Glutamatergic neuron (in vitro differentiated cells): Measurements from ENCODE around the gene GDPGP1. TPM values are rescaled to one million over a fixed set of nuclear protein-coding genes. Genes with fewer than 3 reads are reported as not detected.

ENCODE experiments used
- DNase-seq: peaks from one replicate; pipeline ENCODE4 v3.0.0; 2022
- H3K27ac Mint-ChIP-seq: one replicate; pipeline ENCODE4 v1.8.0; 2020; ENCODE audit warnings: mild to moderate bottlenecking, mixed read lengths, inconsistent platforms; ENCODE audit not compliant: unreplicated experiment
- H3K27me3 Mint-ChIP-seq: one replicate; pipeline ENCODE4 v1.8.0; 2020; ENCODE audit warnings: mild to moderate bottlenecking, moderate library complexity, mixed read lengths, inconsistent platforms; ENCODE audit not compliant: unreplicated experiment
- H3K36me3 Mint-ChIP-seq: one replicate; pipeline ENCODE4 v1.8.0; 2020; ENCODE audit warnings: mild to moderate bottlenecking, mixed read lengths, inconsistent platforms; ENCODE audit not compliant: unreplicated experiment
- H3K4me1 Mint-ChIP-seq: one replicate; pipeline ENCODE4 v1.8.0; 2020; ENCODE audit warnings: mild to moderate bottlenecking, low read depth, mixed read lengths, inconsistent platforms; ENCODE audit not compliant: unreplicated experiment
- H3K4me3 Mint-ChIP-seq: one replicate; pipeline ENCODE4 v1.8.0; 2020; ENCODE audit warnings: mild to moderate bottlenecking, mixed read lengths, inconsistent platforms; ENCODE audit not compliant: unreplicated experiment
- H3K9me3 Mint-ChIP-seq: one replicate; pipeline ENCODE4 v1.8.0; 2020; ENCODE audit warnings: mild to moderate bottlenecking, moderate library complexity, mixed read lengths, inconsistent platforms; ENCODE audit not compliant: unreplicated experiment
- CTCF ChIP-seq: fragments of 200-600 bp; sonication (generic); IDR thresholded peaks from one replicate; pipeline ENCODE4 v1.5.0; 2021; ENCODE audit not compliant: partially characterized antibody, unreplicated experiment
- total RNA-seq: library from RNA; stranded (reverse); fragmentation: NEBNext Ultra II Directional; extraction: Animal tissue kit (Norgen Biotek cat#: 25700); gene quantifications from one replicate; pipeline ENCODE4 v1.2.1, GENCODE V29; 2021; ENCODE audit not compliant: unreplicated experiment

GDPGP1 gene
- total RNA-seq, 1 donor from 2014 or later, result 7.4 TPM

- H3K4me1 Mint-ChIP-seq, result peaks cover 3% of the 10 kb centered on the region
- DNase-seq, result no peak
- no peak overlapping the region for H3K4me3 Mint-ChIP-seq
- peaks cover 11% of the 10 kb centered on the region for H3K36me3 Mint-ChIP-seq
- no peak overlapping the region for H3K27ac Mint-ChIP-seq
- H3K9me3 Mint-ChIP-seq, result peaks cover 7% of the 10 kb centered on the region
- H3K27me3 Mint-ChIP-seq, result peaks cover 11% of the 10 kb centered on the region
- no peak for TF ChIP-seq CTCF
Measured at GRCh38 chr15:90232196-90232595, 1.8 kb upstream of the GDPGP1 start.

GRCh38 chr15:90232941-90233386 is 1.0 kb upstream of the GDPGP1 start:
- DNase-seq, result no peak
- Mint-ChIP-seq H3K36me3 (peaks cover 11% of the 10 kb centered on the region), H3K27me3 (peaks cover 11% of the 10 kb centered on the region), H3K4me3 (peak overlapping the region; percentile 63), H3K4me1 (peaks cover 3% of the 10 kb centered on the region), H3K27ac (no peak overlapping the region), H3K9me3 (peaks cover 7% of the 10 kb centered on the region)
- no peak for TF ChIP-seq CTCF

GRCh38 chr15:90233387-90234095 is 468 bp upstream of the GDPGP1 start, which contains the start of gene CIB1:
Gene CIB1, minus strand, starts transcription at chr15:90233941. Its CDS starts 56 bp downstream, at chr15:90233885.
- TF ChIP-seq CTCF, result no peak
- Mint-ChIP-seq H3K9me3 (peaks cover 7% of the 10 kb centered on the region), H3K27me3 (peaks cover 11% of the 10 kb centered on the region), H3K4me1 (peaks cover 3% of the 10 kb centered on the region), H3K36me3 (peaks cover 11% of the 10 kb centered on the region), H3K4me3 (peak within 1 kb of the TSS; percentile 85), H3K27ac (no peak within 1 kb of the TSS)
- peak; percentile 85 for DNase-seq

- Mint-ChIP-seq H3K4me1 (peaks cover 3% of the 10 kb centered on the region), H3K9me3 (peaks cover 2% of the 10 kb centered on the region), H3K4me3 (no peak overlapping the region), H3K27ac (no peak overlapping the region), H3K27me3 (peaks cover 10% of the 10 kb centered on the region), H3K36me3 (peaks cover 6% of the 10 kb centered on the region)
- no peak for DNase-seq
- no peak for TF ChIP-seq CTCF
Measured at GRCh38 chr15:90239371-90239770, 5.4 kb downstream of the GDPGP1 start.

GRCh38 chr15:90240856-90241255 is 6.8 kb downstream of the GDPGP1 start:
- TF ChIP-seq CTCF, result no peak
- DNase-seq, result no peak
- Mint-ChIP-seq H3K4me1 (no peaks in the 10 kb centered on the region), H3K4me3 (no peak overlapping the region), H3K9me3 (no peaks in the 10 kb centered on the region), H3K36me3 (no peaks in the 10 kb centered on the region), H3K27me3 (peaks cover 5% of the 10 kb centered on the region), H3K27ac (no peak overlapping the region)
